Lung (tissue), 12 donors: ENCODE measurements around the gene PTPRD. TPM values are rescaled to one million over a fixed set of nuclear protein-coding genes. Genes with fewer than 3 reads are reported as not detected.
A peak's percentile ranks its signal among the peaks of the same experiment; 100 is the strongest.
"Not testable (repeated sequence)": the region's sequence is repeated elsewhere in the genome, so short reads cannot be mapped to it uniquely, and the experiment has no call there.

Experiments used
- ATAC-seq: fragments of 200-7000 bp; cut with Tn5 transposase; one replicate; pipeline ENCODE4 v1.9.1; 2020; ENCODE audit warnings: moderate number of reproducible peaks; ENCODE audit not compliant: insufficient read depth, low FRiP score
- DNase-seq, 3 donors: peaks; one replicate each; pipeline ENCODE4 v3.0.0-alpha.2; 2013 to 2017
- H3K27ac ChIP-seq, 2 donors: one replicate each; pipeline ENCODE4 v1.5.1; 2013; ENCODE audit warnings: mild to moderate bottlenecking in 2 of 2, moderate library complexity in 2 of 2, control low read depth in 1 of 2, inconsistent platforms in 1 of 2, low read depth in 1 of 2, low read length in 1 of 2
- H3K27me3 ChIP-seq, 3 donors: one replicate each; pipeline ENCODE4 v1.5.1; 2013; ENCODE audit warnings: low read length in 2 of 3; ENCODE audit not compliant: control insufficient read depth in 3 of 3, insufficient read depth in 3 of 3
- H3K36me3 ChIP-seq, 4 donors: one replicate each; pipeline ENCODE4 v1.5.1; 2013; ENCODE audit warnings: low read length in 4 of 4, mild to moderate bottlenecking in 1 of 4, moderate library complexity in 1 of 4; ENCODE audit not compliant: control insufficient read depth in 4 of 4, insufficient read depth in 4 of 4
- H3K4me1 ChIP-seq, 5 donors: one replicate each; pipeline ENCODE4 v1.5.1; 2013; ENCODE audit warnings: low read length in 5 of 5, mild to moderate bottlenecking in 2 of 5, moderate library complexity in 1 of 5; ENCODE audit not compliant: control insufficient read depth in 5 of 5, insufficient read depth in 5 of 5
- H3K4me3 ChIP-seq: one replicate; pipeline ENCODE4 v1.5.1; 2013; ENCODE audit warnings: mild to moderate bottlenecking, control low read depth, moderate library complexity
- H3K9ac ChIP-seq, 2 donors: one replicate each; pipeline ENCODE4 v1.5.1; 2013; ENCODE audit warnings: low read length in 2 of 2, control low read depth in 1 of 2; ENCODE audit not compliant: insufficient read depth in 1 of 2
- H3K9me3 ChIP-seq, 4 donors: one replicate each; pipeline ENCODE4 v1.5.1; 2013; ENCODE audit warnings: low read length in 3 of 4, mild to moderate bottlenecking in 1 of 4, moderate library complexity in 1 of 4; ENCODE audit not compliant: control insufficient read depth in 4 of 4, insufficient read depth in 3 of 4
- CTCF ChIP-seq: IDR thresholded peaks from 2 replicates; pipeline ENCODE4 v1.5.1; 2012; ENCODE audit warnings: mild to moderate bottlenecking; ENCODE audit errors: control extremely low read depth, extremely low read depth
- WGBS, 2 donors: extraction: QIAGEN DNeasy Blood & Tissue Kit; methylation state at CpG; one replicate each; pipeline ENCODE4 v1.1.7; 2013; 5-methylcytosine and 5-hydroxymethylcytosine counted together
- polyA plus RNA-seq, 2 donors: library from polyadenylated mRNA; stranded (reverse); fragments of 200-250 nt; gene quantifications; one replicate each; pipeline ENCODE4 v1.2.1, GENCODE V29; 2013
- total RNA-seq, 2 donors: library from RNA; depleted of rRNA in 1 of 2; stranded (reverse); fragments of >200 nt in 1 of 2; gene quantifications; one replicate each; pipeline ENCODE4 v1.2.1, GENCODE V29; 2014 to 2021
- donor health status: control.
- donor health status: control.
- donor health status: Bipolar disorder and iron deficiency.
- donor health status: healthy.
- donor health status: DM: yes; HTN: yes; CAD: no.

The PTPRD gene
- total and polyA plus RNA-seq, 4 donors, result 1.9 to 145 (median 13.7) TPM

- Histone ChIP-seq H3K4me1 (peaks cover 0 to 14% (median 0%) of the 10 kb centered on the region in 5 donors), H3K27me3 (no peaks in the 10 kb centered on the region), H3K9me3 (no peaks in the 10 kb centered on the region), H3K9ac (no peak overlapping the region), H3K27ac (no peak overlapping the region), H3K4me3 (no peak overlapping the region), H3K36me3 (no peaks in the 10 kb centered on the region)
- 63 to 68% methylated on average over 4 of the region's 4 CpGs for WGBS, 2 donors
- no peak for DNase-seq
- no peak for TF ChIP-seq CTCF
- ATAC-seq, result no peak
Measured at GRCh38 chr9:9045072-9045471, 1567.7 kb downstream of the PTPRD start.

GRCh38 chr9:9043788-9044187 is 1569.0 kb downstream of the PTPRD start:
- not testable (repeated sequence) for H3K9ac ChIP-seq, DNase-seq, H3K4me3 ChIP-seq, H3K27me3 ChIP-seq, H3K27ac ChIP-seq, H3K36me3 ChIP-seq, H3K9me3 ChIP-seq, ATAC-seq
- H3K4me1 ChIP-seq, result peaks cover 0 to 14% (median 0%) of the 10 kb centered on the region in 5 donors
- 94 to 98% methylated on average over 3 of the region's 3 CpGs for WGBS, 2 donors

- 77 to 81% methylated on average over 3 of the region's 3 CpGs for WGBS, 2 donors
- no peak for TF ChIP-seq CTCF
Measured at GRCh38 chr9:9041756-9042155, 1571.0 kb downstream of the PTPRD start.

GRCh38 chr9:9033022-9033421 is 1579.8 kb downstream of the PTPRD start:
- 77 to 88% methylated on average over 2 of the region's 2 CpGs for WGBS, 2 donors
- H3K27me3 ChIP-seq, result no peaks in the 10 kb centered on the region
- no peak overlapping the region for H3K27ac ChIP-seq
- no peaks in the 10 kb centered on the region for H3K36me3 ChIP-seq
- no peak for ATAC-seq
- H3K9me3 ChIP-seq, result no peaks in the 10 kb centered on the region
- no peak for TF ChIP-seq CTCF
- peak in 2 of 3 donors; percentile 72 for DNase-seq
- peaks cover 0 to 6% (median 0%) of the 10 kb centered on the region in 5 donors for H3K4me1 ChIP-seq
- H3K4me3 ChIP-seq, result no peak overlapping the region
- no peak overlapping the region for H3K9ac ChIP-seq

More at GRCh38 chr9:9041756-9042155, 1571.0 kb downstream of the PTPRD start:
- ATAC-seq (no peak), DNase-seq (no peak)
- Histone ChIP-seq H3K27me3 (no peaks in the 10 kb centered on the region), H3K36me3 (no peaks in the 10 kb centered on the region), H3K4me3 (no peak overlapping the region), H3K9me3 (no peaks in the 10 kb centered on the region), H3K27ac (no peak overlapping the region), H3K9ac (no peak overlapping the region), H3K4me1 (peaks cover 0 to 14% (median 0%) of the 10 kb centered on the region in 5 donors)
